Smooth muscle cell (in vitro differentiated cells): ENCODE results near the gene AHRR. TPM values are rescaled to one million over a fixed set of nuclear protein-coding genes. Genes with fewer than 3 reads are reported as not detected.

Source experiments
- DNase-seq: peaks from one replicate; lab custom pipeline; 2025; ENCODE audit not compliant: unreplicated experiment; lab: John Stamatoyannopoulos, UW
- H2AFZ ChIP-seq: fragments of 200-600 bp; sonication (generic); 2 replicates; pipeline ENCODE4 v1.6.0; 2016; ENCODE audit warnings: antibody characterized with exemption, low read depth, mild to moderate bottlenecking
- H3F3A ChIP-seq: fragments of 200-600 bp; sonication (generic); 2 replicates; pipeline ENCODE4 v1.6.0; 2017; ENCODE audit warnings: antibody characterized with exemption, low read depth
- H3K27ac ChIP-seq: fragments of 200-600 bp; sonication (generic); 2 replicates; pipeline ENCODE4 v1.5.1; 2016; ENCODE audit warnings: low read depth, mild to moderate bottlenecking
- H3K27me3 ChIP-seq: fragments of 200-600 bp; sonication (generic); 2 replicates; pipeline ENCODE4 v1.6.1; 2016; ENCODE audit warnings: low read depth, mild to moderate bottlenecking
- H3K36me3 ChIP-seq: fragments of 200-600 bp; sonication (generic); 2 replicates; pipeline ENCODE4 v1.5.1; 2016; ENCODE audit warnings: low read depth
- H3K4me1 ChIP-seq: fragments of 200-600 bp; sonication (generic); 2 replicates; pipeline ENCODE4 v1.5.1; 2016; ENCODE audit warnings: low read depth
- H3K4me2 ChIP-seq: fragments of 200-600 bp; sonication (generic); 2 replicates; pipeline ENCODE4 v1.6.0; 2016; ENCODE audit warnings: mild to moderate bottlenecking
- H3K4me3 ChIP-seq: fragments of 200-600 bp; sonication (generic); 2 replicates; pipeline ENCODE4 v1.5.1; 2016; ENCODE audit warnings: mild to moderate bottlenecking
- H3K79me2 ChIP-seq: fragments of 200-600 bp; sonication (generic); 2 replicates; pipeline ENCODE4 v1.6.0; 2016; ENCODE audit warnings: low read depth, mild to moderate bottlenecking
- H3K9ac ChIP-seq: fragments of 200-600 bp; sonication (generic); 2 replicates; pipeline ENCODE4 v1.6.0; 2016; ENCODE audit warnings: low read depth
- H3K9me3 ChIP-seq: fragments of 200-600 bp; sonication (generic); replicated peaks from 2 replicates; pipeline ENCODE4 v1.5.1; 2016; ENCODE audit warnings: low read depth
- H4K20me1 ChIP-seq: fragments of 200-600 bp; sonication (generic); 2 replicates; pipeline ENCODE4 v1.6.0; 2016; ENCODE audit warnings: low read depth
- WGBS: methylation state at CpG from one replicate; pipeline ENCODE4 v1.1.7; 2016; ENCODE audit warnings: low lambda C conversion rate; 5-methylcytosine and 5-hydroxymethylcytosine counted together
- polyA plus RNA-seq: library from polyadenylated mRNA; unstranded; fragments of >200 nt; fragmentation: Nextera tagmentation; extraction: Ambion mirVana; gene quantifications from 2 replicates; pipeline ENCODE4 v1.2.1, GENCODE V29; 2016
- total RNA-seq: library from RNA; depleted of rRNA; stranded (reverse); fragments of >200 nt; gene quantifications from 2 replicates; pipeline ENCODE4 v1.2.3, GENCODE V29; 2014
- TF ChIP-seq, protein P1 (sequence below): fragments of 200-600 bp; sonication (generic); IDR thresholded peaks from 2 replicates; pipeline ENCODE4 v1.5.1; 2017; ENCODE audit warnings: borderline replicate concordance, mild to moderate bottlenecking, antibody characterized with exemption; ENCODE audit not compliant: insufficient read depth, poor library complexity, severe bottlenecking

Gene AHRR
- total and polyA plus RNA-seq, 2 experiments from 2014 or later, result 14.4 to 18.2 TPM

DNA sequence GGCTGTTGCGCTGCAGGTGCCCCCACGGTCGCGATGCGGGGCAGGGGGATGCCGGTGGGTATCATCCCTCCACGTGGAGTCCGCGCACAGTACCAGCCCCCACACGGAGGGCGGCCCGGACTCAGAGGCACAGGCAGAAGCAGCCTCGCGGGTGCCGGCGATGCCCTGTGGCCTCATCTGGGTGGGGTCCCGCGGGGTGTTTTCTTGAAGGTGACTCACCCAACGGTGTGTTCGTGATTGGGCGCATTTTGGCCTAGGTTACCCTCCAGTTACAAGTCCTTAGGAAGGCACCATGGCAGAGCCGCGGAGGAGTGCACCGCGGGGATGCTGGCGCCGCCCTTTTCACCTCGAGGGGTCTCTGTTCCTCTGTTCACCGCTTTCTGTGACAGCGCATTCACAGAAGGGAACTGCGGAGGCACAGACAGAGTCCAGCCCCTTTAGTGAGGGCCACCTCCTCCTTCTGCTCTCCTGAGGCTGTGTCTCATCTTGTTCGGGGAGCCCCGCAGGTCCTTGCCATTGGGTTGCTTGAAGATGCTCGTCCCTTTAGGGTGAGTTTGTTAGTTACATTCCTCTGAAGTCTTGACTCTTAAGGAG, 99.9 kb downstream of the AHRR start:
- Histone ChIP-seq H3K4me3 (no peak overlapping the region), H3K4me2 (no peak overlapping the region), H3K79me2 (no peaks in the 10 kb centered on the region), H4K20me1 (no peaks in the 10 kb centered on the region), H3K4me1 (peaks cover 10% of the 10 kb centered on the region), H3K27me3 (no peaks in the 10 kb centered on the region), H3K36me3 (no peaks in the 10 kb centered on the region), H2AFZ (no peak overlapping the region), H3K27ac (no peak overlapping the region), H3K9me3 (no peaks in the 10 kb centered on the region), H3F3A (no peaks in the 10 kb centered on the region), H3K9ac (no peak overlapping the region)
- TF ChIP-seq, protein P1, sequence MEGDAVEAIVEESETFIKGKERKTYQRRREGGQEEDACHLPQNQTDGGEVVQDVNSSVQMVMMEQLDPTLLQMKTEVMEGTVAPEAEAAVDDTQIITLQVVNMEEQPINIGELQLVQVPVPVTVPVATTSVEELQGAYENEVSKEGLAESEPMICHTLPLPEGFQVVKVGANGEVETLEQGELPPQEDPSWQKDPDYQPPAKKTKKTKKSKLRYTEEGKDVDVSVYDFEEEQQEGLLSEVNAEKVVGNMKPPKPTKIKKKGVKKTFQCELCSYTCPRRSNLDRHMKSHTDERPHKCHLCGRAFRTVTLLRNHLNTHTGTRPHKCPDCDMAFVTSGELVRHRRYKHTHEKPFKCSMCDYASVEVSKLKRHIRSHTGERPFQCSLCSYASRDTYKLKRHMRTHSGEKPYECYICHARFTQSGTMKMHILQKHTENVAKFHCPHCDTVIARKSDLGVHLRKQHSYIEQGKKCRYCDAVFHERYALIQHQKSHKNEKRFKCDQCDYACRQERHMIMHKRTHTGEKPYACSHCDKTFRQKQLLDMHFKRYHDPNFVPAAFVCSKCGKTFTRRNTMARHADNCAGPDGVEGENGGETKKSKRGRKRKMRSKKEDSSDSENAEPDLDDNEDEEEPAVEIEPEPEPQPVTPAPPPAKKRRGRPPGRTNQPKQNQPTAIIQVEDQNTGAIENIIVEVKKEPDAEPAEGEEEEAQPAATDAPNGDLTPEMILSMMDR, result no peak
- WGBS, result 95% methylated on average over 33 of the region's 34 CpGs
- DNase-seq, result no peak

DNA sequence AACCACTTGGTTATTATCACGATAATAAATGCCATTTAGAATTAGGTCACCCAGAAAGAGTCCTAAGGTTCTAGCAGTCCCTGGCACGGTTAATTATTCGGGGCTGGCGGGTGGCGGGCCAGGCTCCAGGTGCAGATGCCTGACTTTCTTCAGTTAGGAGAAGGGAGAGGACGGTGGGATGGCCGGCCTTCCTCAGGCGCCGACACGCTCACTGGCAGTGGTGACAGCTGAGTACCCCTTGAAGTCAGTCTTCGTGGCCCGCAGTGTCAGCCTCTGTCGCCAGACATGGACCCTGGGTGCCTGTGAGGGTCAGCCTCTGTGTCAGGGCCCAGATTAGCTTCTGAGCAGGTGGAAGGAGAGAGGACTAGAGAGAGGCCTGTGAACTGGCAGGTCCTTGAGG, 100.4 kb downstream of the AHRR start:
- DNase-seq, result no peak
- Histone ChIP-seq H2AFZ (no peak overlapping the region), H3K4me2 (no peak overlapping the region), H3K4me1 (peaks cover 10% of the 10 kb centered on the region), H3K79me2 (no peaks in the 10 kb centered on the region), H3K9ac (no peak overlapping the region), H3F3A (no peaks in the 10 kb centered on the region), H3K27ac (no peak overlapping the region), H3K4me3 (no peak overlapping the region), H3K9me3 (no peaks in the 10 kb centered on the region), H3K27me3 (no peaks in the 10 kb centered on the region), H4K20me1 (no peaks in the 10 kb centered on the region), H3K36me3 (no peaks in the 10 kb centered on the region)
- TF ChIP-seq, protein P1, result no peak
- 94% methylated on average over 13 of the region's 13 CpGs for WGBS

DNA sequence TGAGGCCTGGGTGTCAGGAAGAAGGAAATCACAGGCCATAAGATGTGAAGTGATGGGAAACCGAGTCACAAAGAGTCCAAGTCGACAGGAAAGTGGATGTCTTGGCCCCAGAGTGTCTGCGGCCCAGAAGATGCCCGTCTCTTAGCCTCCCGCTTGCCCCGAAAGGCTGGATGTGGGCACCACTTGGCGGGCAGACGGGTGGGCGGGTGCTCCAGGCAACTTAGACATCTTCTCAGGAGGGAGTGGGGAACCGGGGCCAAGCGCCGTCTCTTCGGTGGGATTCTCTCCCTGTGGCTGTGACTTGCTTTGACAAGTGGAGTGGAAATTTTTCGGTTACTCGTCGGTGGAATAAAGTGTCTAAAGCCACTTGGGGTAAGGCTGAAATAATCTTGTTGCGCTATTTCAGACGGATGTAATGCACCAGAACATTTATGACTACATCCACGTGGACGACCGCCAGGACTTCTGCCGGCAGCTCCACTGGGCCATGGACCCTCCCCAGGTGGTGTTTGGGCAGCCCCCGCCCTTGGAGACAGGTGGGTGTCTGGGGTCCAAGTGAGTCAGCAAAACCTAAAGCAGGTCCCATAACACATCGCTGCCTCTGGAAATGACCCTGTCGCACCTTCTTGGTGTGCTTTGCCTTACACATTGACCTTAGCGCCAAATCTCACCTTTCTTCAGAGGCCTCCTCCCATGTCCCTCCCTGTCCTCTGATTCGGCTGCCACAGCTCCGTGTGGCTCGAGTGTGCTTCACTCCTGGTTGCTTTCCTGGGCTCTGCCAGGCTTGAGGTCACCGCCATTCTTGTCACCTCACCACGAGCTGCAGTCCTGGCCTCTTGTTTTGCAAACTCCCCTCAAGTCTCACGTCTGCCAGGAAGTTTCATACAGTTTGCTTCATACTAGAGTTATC, 101.1 kb downstream of the AHRR start:
- Histone ChIP-seq H2AFZ (no peak overlapping the region), H3K27me3 (no peaks in the 10 kb centered on the region), H3K9ac (no peak overlapping the region), H3F3A (no peaks in the 10 kb centered on the region), H3K36me3 (no peaks in the 10 kb centered on the region), H3K4me3 (no peak overlapping the region), H3K4me2 (no peak overlapping the region), H3K4me1 (peaks cover 8% of the 10 kb centered on the region), H4K20me1 (no peaks in the 10 kb centered on the region), H3K27ac (no peak overlapping the region), H3K79me2 (no peaks in the 10 kb centered on the region), H3K9me3 (no peaks in the 10 kb centered on the region)
- TF ChIP-seq, protein P1, result no peak
- no peak for DNase-seq
- WGBS, result 92% methylated on average over 32 of the region's 32 CpGs

DNA sequence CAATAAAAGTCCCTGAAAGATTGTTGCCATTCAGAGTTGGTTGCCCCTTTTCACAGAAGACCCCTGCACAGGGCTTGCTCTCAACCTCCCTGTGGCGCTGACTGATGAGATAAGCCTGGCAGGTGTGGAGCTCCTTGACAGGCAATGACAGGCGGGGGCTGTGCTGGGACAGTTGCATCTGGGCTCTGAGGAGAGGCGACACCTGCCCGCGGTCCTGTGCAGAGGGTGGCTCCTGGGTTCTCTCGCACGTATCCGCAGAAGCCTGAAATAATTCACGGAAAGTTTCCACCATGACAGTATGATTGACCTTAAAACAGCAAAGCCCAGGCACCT, 101.7 kb downstream of the AHRR start:
- Histone ChIP-seq H2AFZ (no peak overlapping the region), H3K27ac (no peak overlapping the region), H3K9ac (no peak overlapping the region), H4K20me1 (no peaks in the 10 kb centered on the region), H3K27me3 (no peaks in the 10 kb centered on the region), H3K79me2 (no peaks in the 10 kb centered on the region), H3K4me1 (peaks cover 4% of the 10 kb centered on the region), H3F3A (no peaks in the 10 kb centered on the region), H3K4me3 (no peak overlapping the region), H3K9me3 (no peaks in the 10 kb centered on the region), H3K36me3 (no peaks in the 10 kb centered on the region), H3K4me2 (no peak overlapping the region)
- TF ChIP-seq, protein P1, result no peak
- DNase-seq, result no peak
- WGBS, result 95% methylated on average over 9 of the region's 9 CpGs
